HepG2 (cell line): ENCODE data around the gene INHA. TPM values are rescaled to one million over a fixed set of nuclear protein-coding genes. Genes with fewer than 3 reads are reported as not detected.

ENCODE experiments used
- BCL3 ChIP-seq: sonication (generic); formaldehyde crosslinking; IDR thresholded peaks from 2 replicates; pipeline ENCODE4 v1.5.1; 2020; ENCODE audit warnings: mild to moderate bottlenecking, missing genetic modification reagents, moderate library complexity
- FOXK2 ChIP-seq: fragments of 450-650 bp; IDR thresholded peaks from 2 replicates; pipeline ENCODE4 v1.6.1; 2016
- GATAD2A ChIP-seq: IDR thresholded peaks from 2 replicates; pipeline ENCODE4 v1.6.1; 2016
- IKZF4 ChIP-seq: sonication (generic); formaldehyde crosslinking; IDR thresholded peaks from 2 replicates; pipeline ENCODE4 v1.5.1; 2020; ENCODE audit warnings: borderline replicate concordance, mild to moderate bottlenecking, low read depth, missing genetic modification reagents; ENCODE audit errors: not compliant biosample characterization
- KMT2B ChIP-seq: IDR thresholded peaks from 2 replicates; pipeline ENCODE4 v1.6.1; 2016; ENCODE audit warnings: missing genetic modification reagents, missing compliant biosample characterization
- MEF2D ChIP-seq: sonication (generic); formaldehyde crosslinking; IDR thresholded peaks from 2 replicates; pipeline ENCODE4 v1.5.1; 2020; ENCODE audit warnings: mild to moderate bottlenecking, missing genetic modification reagents
- NBN ChIP-seq: fragments of 450-650 bp; conservative IDR thresholded peaks from 2 replicates; pipeline ENCODE4 v1.6.1; 2017
- NKX3-1 ChIP-seq: sonication (generic); formaldehyde crosslinking; IDR thresholded peaks from 2 replicates; pipeline ENCODE4 v1.5.0; 2020; ENCODE audit warnings: missing genetic modification reagents
- NR1H2 ChIP-seq: sonication (generic); formaldehyde crosslinking; IDR thresholded peaks from 2 replicates; pipeline ENCODE4 v1.8.1; 2022; ENCODE audit warnings: low read depth, missing genetic modification reagents, borderline replicate concordance
- PCBP2 ChIP-seq: fragments of 200-400 bp; formaldehyde crosslinking; optimal IDR thresholded peaks from 2 replicates; pipeline ENCODE3; 2018; ENCODE audit warnings: low read length, low read depth; ENCODE audit not compliant: poor library complexity, severe bottlenecking
- RFX5 ChIP-seq: IDR thresholded peaks from 2 replicates; pipeline ENCODE4 v1.6.1; 2011; ENCODE audit warnings: low read depth, low read length, improper control_type of control experiment
- SP2 ChIP-seq: sonication (generic); formaldehyde crosslinking; IDR thresholded peaks from 2 replicates; pipeline ENCODE4 v1.5.1; 2020; ENCODE audit warnings: mild to moderate bottlenecking, missing genetic modification reagents
- SRF ChIP-seq: IDR thresholded peaks from 2 replicates; pipeline ENCODE4 v1.6.1; 2011; ENCODE audit warnings: mild to moderate bottlenecking, low read depth, low read length, moderate library complexity
- ZBTB7A ChIP-seq: sonication (generic); formaldehyde crosslinking; IDR thresholded peaks from 2 replicates; pipeline ENCODE4 v1.8.0; 2022; ENCODE audit warnings: mild to moderate bottlenecking, missing genetic modification reagents
- ZNF496 ChIP-seq: sonication (generic); formaldehyde crosslinking; IDR thresholded peaks from 2 replicates; pipeline ENCODE4 v1.8.1; 2023; ENCODE audit warnings: mild to moderate bottlenecking, moderate library complexity, missing genetic modification reagents; ENCODE audit not compliant: insufficient replicate concordance
- ZNF530 ChIP-seq: sonication (generic); formaldehyde crosslinking; IDR thresholded peaks from 2 replicates; pipeline ENCODE4 v1.5.0; 2020; ENCODE audit warnings: low read depth, mild to moderate bottlenecking, missing genetic modification reagents
- polyA plus RNA-seq, 8 experiments: library from polyadenylated mRNA; depleted of rRNA in 3 of 8; stranded (reverse) in 7 of 8; unstranded in 1 of 8; fragments of >200 nt; fragmentation: Illumina TruSeq in 4 of 8; extraction: Trizol in 4 of 8; gene quantifications; 2 replicates each; pipeline versions ENCODE4 v1.2.1 to v1.2.3, GENCODE V29; 2011 to 2016; ENCODE audit warnings: low read depth in 4 of 8, missing spikeins in 1 of 8, mixed read lengths in 1 of 8; ENCODE audit not compliant: insufficient read depth in 1 of 8
- total RNA-seq, 5 experiments: library from RNA; depleted of rRNA; stranded (reverse); fragments of >200 nt; fragmentation: Illumina TruSeq; extraction: Trizol; gene quantifications; 2 replicates each; pipeline ENCODE4 v1.2.3, GENCODE V29; 2016; ENCODE audit warnings: low read depth in 1 of 5
- TF ChIP-seq, protein P1 (sequence below): sonication (generic); formaldehyde crosslinking; IDR thresholded peaks from 2 replicates; pipeline ENCODE4 v1.4.0; 2020; ENCODE audit warnings: missing genetic modification reagents
- TF ChIP-seq, protein P2 (sequence below): sonication (generic); formaldehyde crosslinking; IDR thresholded peaks from 2 replicates; pipeline ENCODE4 v1.5.0; 2020; ENCODE audit warnings: mild to moderate bottlenecking, missing genetic modification reagents, borderline replicate concordance

INHA gene
- total and polyA plus RNA-seq, 2 of the 13 experiments (the other 11 are each of a cell fraction or from before 2014, with no cell fraction given): 4.1 to 15.2 TPM

GRCh38 chr2:219570194-219570923 lies 1.8 kb upstream of the INHA start (continued):
- TF ChIP-seq, protein P1, sequence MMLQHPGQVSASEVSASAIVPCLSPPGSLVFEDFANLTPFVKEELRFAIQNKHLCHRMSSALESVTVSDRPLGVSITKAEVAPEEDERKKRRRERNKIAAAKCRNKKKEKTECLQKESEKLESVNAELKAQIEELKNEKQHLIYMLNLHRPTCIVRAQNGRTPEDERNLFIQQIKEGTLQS: no peak
- TF ChIP-seq NR1H2 (CRISPR knock-in tag) (no peak; the same call in none of the 2 replicates), MEF2D (no peak), ZBTB7A (CRISPR knock-in tag) (peak; percentile 64; the same call in 1 of the 2 replicates), RFX5 (no peak), ZNF496 (CRISPR knock-in tag) (no peak), NBN (no peak), SP2 (CRISPR knock-in tag) (no peak; the same call in 1 of the 2 replicates), BCL3 (CRISPR knock-in tag) (no peak), KMT2B (CRISPR knock-in tag) (no peak), SRF (no peak), GATAD2A (CRISPR knock-in tag) (no peak), FOXK2 (no peak), ZNF530 (CRISPR knock-in tag) (no peak), NKX3-1 (CRISPR knock-in tag) (no peak; the same call in 1 of the 2 replicates), IKZF4 (CRISPR knock-in tag) (no peak), PCBP2 (no peak)
- TF ChIP-seq, protein P2, sequence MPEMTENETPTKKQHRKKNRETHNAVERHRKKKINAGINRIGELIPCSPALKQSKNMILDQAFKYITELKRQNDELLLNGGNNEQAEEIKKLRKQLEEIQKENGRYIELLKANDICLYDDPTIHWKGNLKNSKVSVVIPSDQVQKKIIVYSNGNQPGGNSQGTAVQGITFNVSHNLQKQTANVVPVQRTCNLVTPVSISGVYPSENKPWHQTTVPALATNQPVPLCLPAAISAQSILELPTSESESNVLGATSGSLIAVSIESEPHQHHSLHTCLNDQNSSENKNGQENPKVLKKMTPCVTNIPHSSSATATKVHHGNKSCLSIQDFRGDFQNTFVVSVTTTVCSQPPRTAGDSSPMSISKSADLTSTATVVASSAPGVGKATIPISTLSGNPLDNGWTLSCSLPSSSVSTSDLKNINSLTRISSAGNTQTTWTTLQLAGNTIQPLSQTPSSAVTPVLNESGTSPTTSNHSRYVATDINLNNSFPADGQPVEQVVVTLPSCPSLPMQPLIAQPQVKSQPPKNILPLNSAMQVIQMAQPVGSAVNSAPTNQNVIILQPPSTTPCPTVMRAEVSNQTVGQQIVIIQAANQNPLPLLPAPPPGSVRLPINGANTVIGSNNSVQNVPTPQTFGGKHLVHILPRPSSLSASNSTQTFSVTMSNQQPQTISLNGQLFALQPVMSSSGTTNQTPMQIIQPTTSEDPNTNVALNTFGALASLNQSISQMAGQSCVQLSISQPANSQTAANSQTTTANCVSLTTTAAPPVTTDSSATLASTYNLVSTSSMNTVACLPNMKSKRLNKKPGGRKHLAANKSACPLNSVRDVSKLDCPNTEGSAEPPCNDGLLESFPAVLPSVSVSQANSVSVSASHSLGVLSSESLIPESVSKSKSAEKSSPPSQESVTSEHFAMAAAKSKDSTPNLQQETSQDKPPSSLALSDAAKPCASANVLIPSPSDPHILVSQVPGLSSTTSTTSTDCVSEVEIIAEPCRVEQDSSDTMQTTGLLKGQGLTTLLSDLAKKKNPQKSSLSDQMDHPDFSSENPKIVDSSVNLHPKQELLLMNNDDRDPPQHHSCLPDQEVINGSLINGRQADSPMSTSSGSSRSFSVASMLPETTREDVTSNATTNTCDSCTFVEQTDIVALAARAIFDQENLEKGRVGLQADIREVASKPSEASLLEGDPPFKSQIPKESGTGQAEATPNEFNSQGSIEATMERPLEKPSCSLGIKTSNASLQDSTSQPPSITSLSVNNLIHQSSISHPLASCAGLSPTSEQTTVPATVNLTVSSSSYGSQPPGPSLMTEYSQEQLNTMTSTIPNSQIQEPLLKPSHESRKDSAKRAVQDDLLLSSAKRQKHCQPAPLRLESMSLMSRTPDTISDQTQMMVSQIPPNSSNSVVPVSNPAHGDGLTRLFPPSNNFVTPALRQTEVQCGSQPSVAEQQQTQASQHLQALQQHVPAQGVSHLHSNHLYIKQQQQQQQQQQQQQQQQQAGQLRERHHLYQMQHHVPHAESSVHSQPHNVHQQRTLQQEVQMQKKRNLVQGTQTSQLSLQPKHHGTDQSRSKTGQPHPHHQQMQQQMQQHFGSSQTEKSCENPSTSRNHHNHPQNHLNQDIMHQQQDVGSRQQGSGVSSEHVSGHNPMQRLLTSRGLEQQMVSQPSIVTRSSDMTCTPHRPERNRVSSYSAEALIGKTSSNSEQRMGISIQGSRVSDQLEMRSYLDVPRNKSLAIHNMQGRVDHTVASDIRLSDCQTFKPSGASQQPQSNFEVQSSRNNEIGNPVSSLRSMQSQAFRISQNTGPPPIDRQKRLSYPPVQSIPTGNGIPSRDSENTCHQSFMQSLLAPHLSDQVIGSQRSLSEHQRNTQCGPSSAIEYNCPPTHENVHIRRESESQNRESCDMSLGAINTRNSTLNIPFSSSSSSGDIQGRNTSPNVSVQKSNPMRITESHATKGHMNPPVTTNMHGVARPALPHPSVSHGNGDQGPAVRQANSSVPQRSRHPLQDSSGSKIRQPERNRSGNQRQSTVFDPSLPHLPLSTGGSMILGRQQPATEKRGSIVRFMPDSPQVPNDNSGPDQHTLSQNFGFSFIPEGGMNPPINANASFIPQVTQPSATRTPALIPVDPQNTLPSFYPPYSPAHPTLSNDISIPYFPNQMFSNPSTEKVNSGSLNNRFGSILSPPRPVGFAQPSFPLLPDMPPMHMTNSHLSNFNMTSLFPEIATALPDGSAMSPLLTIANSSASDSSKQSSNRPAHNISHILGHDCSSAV (CRISPR knock-in tag): no peak
